Dorsolateral prefrontal cortex (tissue), 118 donors: ENCODE measurements around the gene NCBP3. TPM values are rescaled to one million over a fixed set of nuclear protein-coding genes. Genes with fewer than 3 reads are reported as not detected.

Experiments used
- total RNA-seq, 120 experiments: library from RNA; stranded (reverse); gene quantifications; one replicate each; pipeline versions ENCODE4 v1.2.3 to v1.2.4, GENCODE V29; 2022

The NCBP3 gene
- total RNA-seq, 120 experiments from 2014 or later, result 27.5 to 72.2 (median 39.5) TPM

Other genes starting within 250 kb of the NCBP3 start
- 10 to 100 TPM in 105 of 120 experiments, 1 to 10 TPM in 15; 7.9 to 28.9 (median 13.7) TPM for gene TRPV1, start 236.8 kb downstream of the NCBP3 start, total RNA-seq
- 10 to 100 TPM in 113 of 120 experiments, 1 to 10 TPM in 7; 7.4 to 28.1 (median 15.1) TPM for gene SHPK, start 210.0 kb downstream of the NCBP3 start, total RNA-seq
- 10 to 100 TPM in 47 of 120 experiments, 1 to 10 TPM in 73; 5.0 to 16.5 (median 9.6) TPM for gene CTNS, start 209.5 kb downstream of the NCBP3 start, total RNA-seq
- gene TAX1BP3, start 177.7 kb downstream of the NCBP3 start, total RNA-seq, result 10 to 100 TPM; 19.0 to 75.8 (median 38.4) TPM
- 10 to 100 TPM; 13.3 to 35.5 (median 25.3) TPM for gene EMC6, start 177.4 kb downstream of the NCBP3 start, total RNA-seq
- gene P2RX5, start 150.1 kb downstream of the NCBP3 start, total RNA-seq, result 10 to 100 TPM in 114 of 120 experiments, 1 to 10 TPM in 6; 3.8 to 27.6 (median 16.9) TPM
- gene HASPIN, start 122.3 kb downstream of the NCBP3 start, total RNA-seq, result under 1 TPM in 26 of 120 experiments, not detected in 94; 0.13 to 0.31 (median 0.18) TPM
- 10 to 100 TPM; 11.5 to 27.0 (median 18.3) TPM for gene ITGAE, start 45.1 kb downstream of the NCBP3 start, total RNA-seq
- 100 to 1,000 TPM in 89 of 120 experiments, 10 to 100 TPM in 31; 35.4 to 172 (median 118) TPM for gene CAMKK1, start 46.8 kb upstream of the NCBP3 start, total RNA-seq
- 1 to 10 TPM in 30 of 120 experiments, under 1 TPM in 86, not detected in 4; 0.15 to 2.8 (median 0.69) TPM for gene P2RX1, start 70.2 kb upstream of the NCBP3 start, total RNA-seq
- gene ATP2A3, start 118.2 kb upstream of the NCBP3 start, total RNA-seq, result 10 to 100 TPM in 2 of 120 experiments, 1 to 10 TPM in 117, under 1 TPM in 1; 0.79 to 11.5 (median 2.9) TPM